Measurements from ENCODE around the gene ITGA8. TPM values are rescaled to one million over a fixed set of nuclear protein-coding genes. Genes with fewer than 3 reads are reported as not detected.

The ITGA8 gene
- total and polyA plus RNA-seq, 9 of the 15 experiments (the other 6 are each of a cell fraction or from before 2014, with no cell fraction given) = 0.01 to 0.07 (median 0.04) TPM; not detected in 5

DNA sequence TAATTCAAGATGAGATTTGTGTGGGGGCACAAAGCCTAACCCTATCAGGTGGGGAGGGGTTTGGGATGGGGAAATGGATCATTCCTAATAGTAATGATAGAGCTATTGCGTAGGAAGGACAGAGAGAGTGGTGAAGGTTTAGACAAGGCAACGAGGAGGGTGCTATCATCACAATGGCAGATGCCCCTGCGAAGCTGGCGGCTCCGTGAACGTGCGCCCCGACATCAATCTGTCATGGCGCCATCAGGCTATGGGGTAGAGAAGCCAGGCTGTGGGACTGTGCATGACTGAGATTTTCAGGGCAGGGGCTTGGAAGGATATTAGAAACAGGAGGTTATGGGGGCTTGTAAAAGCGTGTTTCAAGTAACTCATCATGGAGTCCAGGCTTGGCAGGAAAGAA lies 157.6 kb downstream of the ITGA8 start:
- H3K36me3 ChIP-seq (ENCODE audit: control insufficient read depth, insufficient read depth, low read length) = no peaks in the 10 kb centered on the region
- no peak for DNase-seq (ENCODE audit: extremely low read depth in 1 of 4, low spot score in 3 of 4)
- no peak overlapping the region for H3K9ac ChIP-seq (ENCODE audit: insufficient read depth in 1 of 2, low read depth in 2 of 2, low read length in 2 of 2)
- in situ Hi-C loops (cut with MboI) = no loop called here
- WGBS (ENCODE audit: insufficient coverage, low coverage, missing lambda C conversion rate) = 37% methylated on average over 10 of the region's 10 CpGs
- FAIRE-seq = no peak
- no peaks in the 10 kb centered on the region for H3K9me3 ChIP-seq (replicated peaks; ENCODE audit: control insufficient read depth, insufficient read depth, low read depth, low read length)
- CTCF ChIA-PET (ENCODE audit: low intra/inter-chr PET ratio) = no interaction called here
- peaks cover 0 to 8% of the 10 kb centered on the region in 2 experiments; a peak in 1 of 5 replicates for H3K4me1 ChIP-seq (replicated peaks in 1 of 2; ENCODE audit: control insufficient read depth in 2 of 2, insufficient read depth in 2 of 2, low read length in 2 of 2)
- no peaks in the 10 kb centered on the region for H3K79me2 ChIP-seq (ENCODE audit: control insufficient read depth, insufficient read depth, low read length)
- no peak overlapping the region for H3K4me2 ChIP-seq (ENCODE audit: insufficient read depth, low read length)
- no peak for TF ChIP-seq HMGXB4 (CRISPR knock-in tag; IDR thresholded peaks at IDR 0.05)
- TF ChIP-seq NFRKB (IDR thresholded peaks at IDR 0.05; ENCODE audit: low read depth) = no peak
- no peak for TF ChIP-seq TBL1XR1 (IDR thresholded peaks at IDR 0.05; ENCODE audit: low read length in 2 of 2)
- TF ChIP-seq ZNF143 (CRISPR knock-in tag; IDR thresholded peaks at IDR 0.05) = no peak
- no peak for TF ChIP-seq CEBPB (tag; IDR thresholded peaks at IDR 0.05)
- no peak for TF ChIP-seq PCBP2 (IDR thresholded peaks at IDR 0.05; ENCODE audit: low read depth, low read length, poor library complexity, severe bottlenecking)
- intact Hi-C loops (cut with micrococcal nuclease) = no loop called here
- no peaks in the 10 kb centered on the region for H3K9me1 ChIP-seq (ENCODE audit: control insufficient read depth, insufficient read depth, low read length)
- BruUV-seq (replicated peaks) = no TSS peak
- no peak overlapping the region for H3K4me3 ChIP-seq
- H4K20me1 ChIP-seq (replicated peaks; ENCODE audit: control insufficient read depth, insufficient read depth, low read length) = no peaks in the 10 kb centered on the region
- POLR2A ChIA-PET = interaction anchor here (1.6 kb wide), 1 partner anchor 9 kb away, joined by 3 read pairs; no protein-coding TSS in a partner anchor
- no peak overlapping the region for H3K27ac ChIP-seq (ENCODE audit: extremely low read depth, low read depth, low read length)
- no peaks in the 10 kb centered on the region for H3K27me3 ChIP-seq (ENCODE audit: control insufficient read depth in 2 of 2, insufficient read depth in 2 of 2, low read length in 2 of 2)
- no peak for ATAC-seq
- H2AFZ ChIP-seq (ENCODE audit: low read depth, low read length) = no peak overlapping the region
